GM12872 (cell line): ENCODE data around the gene CABLES1.

Experiments used
- TF ChIP-seq, protein P1 (sequence below): IDR thresholded peaks from 3 replicates; pipeline ENCODE4 v1.5.1; 2011; ENCODE audit warnings: low read depth, mild to moderate bottlenecking, low read length, moderate library complexity; ENCODE audit not compliant: insufficient read depth

Gene CABLES1

GRCh38 chr18:23198217-23198845, 63.0 kb downstream of the CABLES1 start:
- TF ChIP-seq, protein P1, sequence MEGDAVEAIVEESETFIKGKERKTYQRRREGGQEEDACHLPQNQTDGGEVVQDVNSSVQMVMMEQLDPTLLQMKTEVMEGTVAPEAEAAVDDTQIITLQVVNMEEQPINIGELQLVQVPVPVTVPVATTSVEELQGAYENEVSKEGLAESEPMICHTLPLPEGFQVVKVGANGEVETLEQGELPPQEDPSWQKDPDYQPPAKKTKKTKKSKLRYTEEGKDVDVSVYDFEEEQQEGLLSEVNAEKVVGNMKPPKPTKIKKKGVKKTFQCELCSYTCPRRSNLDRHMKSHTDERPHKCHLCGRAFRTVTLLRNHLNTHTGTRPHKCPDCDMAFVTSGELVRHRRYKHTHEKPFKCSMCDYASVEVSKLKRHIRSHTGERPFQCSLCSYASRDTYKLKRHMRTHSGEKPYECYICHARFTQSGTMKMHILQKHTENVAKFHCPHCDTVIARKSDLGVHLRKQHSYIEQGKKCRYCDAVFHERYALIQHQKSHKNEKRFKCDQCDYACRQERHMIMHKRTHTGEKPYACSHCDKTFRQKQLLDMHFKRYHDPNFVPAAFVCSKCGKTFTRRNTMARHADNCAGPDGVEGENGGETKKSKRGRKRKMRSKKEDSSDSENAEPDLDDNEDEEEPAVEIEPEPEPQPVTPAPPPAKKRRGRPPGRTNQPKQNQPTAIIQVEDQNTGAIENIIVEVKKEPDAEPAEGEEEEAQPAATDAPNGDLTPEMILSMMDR: no peak

GRCh38 chr18:23200756-23201155, 65.5 kb downstream of the CABLES1 start:
- TF ChIP-seq, protein P1: no peak

DNA sequence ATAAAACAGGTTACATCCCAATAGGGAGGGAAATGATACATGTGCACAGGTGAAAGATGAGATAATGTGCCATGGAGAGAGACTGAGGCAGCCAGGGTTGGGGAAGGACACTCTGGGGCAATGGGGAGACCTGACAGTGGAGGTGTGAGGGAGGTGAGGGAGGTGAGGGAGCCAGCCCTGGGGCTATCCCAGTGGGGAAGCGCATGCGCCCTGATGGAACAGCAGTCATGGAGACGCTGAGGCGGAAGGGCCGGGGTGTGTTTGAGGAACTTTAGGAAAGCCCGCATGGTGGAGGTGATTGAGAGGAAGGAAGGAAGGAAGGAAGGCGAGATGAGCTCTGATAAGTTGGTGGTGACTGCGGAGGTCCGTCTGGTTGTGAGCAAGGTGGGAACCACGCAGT, 66.5 kb downstream of the CABLES1 start:
- TF ChIP-seq, protein P1: no peak

- TF ChIP-seq, protein P1: no peak
Observed at GRCh38 chr18:23203891-23204432, 68.7 kb downstream of the CABLES1 start.

GRCh38 chr18:23204589-23205235, 69.4 kb downstream of the CABLES1 start:
- TF ChIP-seq, protein P1: no peak

DNA sequence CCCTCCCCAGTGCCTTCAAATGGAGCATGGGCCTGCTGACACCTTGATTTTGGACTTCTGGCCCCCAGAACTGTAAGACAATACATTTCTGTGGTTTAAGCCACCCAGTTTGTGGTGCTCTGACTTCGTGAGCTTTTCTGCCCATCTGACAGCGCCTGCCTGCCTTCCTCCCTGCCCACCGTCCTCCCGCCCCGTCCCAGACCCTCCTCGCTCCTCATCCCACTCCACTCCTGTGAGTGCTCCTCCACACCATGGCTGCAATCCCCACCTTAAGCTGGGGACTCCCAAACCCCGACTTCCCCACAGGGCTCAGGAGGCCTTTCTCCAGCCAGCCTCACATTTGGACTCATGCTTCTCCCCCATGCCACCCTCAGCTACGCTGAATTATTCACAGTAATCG, 70.7 kb downstream of the CABLES1 start:
- TF ChIP-seq, protein P1: no peak

DNA sequence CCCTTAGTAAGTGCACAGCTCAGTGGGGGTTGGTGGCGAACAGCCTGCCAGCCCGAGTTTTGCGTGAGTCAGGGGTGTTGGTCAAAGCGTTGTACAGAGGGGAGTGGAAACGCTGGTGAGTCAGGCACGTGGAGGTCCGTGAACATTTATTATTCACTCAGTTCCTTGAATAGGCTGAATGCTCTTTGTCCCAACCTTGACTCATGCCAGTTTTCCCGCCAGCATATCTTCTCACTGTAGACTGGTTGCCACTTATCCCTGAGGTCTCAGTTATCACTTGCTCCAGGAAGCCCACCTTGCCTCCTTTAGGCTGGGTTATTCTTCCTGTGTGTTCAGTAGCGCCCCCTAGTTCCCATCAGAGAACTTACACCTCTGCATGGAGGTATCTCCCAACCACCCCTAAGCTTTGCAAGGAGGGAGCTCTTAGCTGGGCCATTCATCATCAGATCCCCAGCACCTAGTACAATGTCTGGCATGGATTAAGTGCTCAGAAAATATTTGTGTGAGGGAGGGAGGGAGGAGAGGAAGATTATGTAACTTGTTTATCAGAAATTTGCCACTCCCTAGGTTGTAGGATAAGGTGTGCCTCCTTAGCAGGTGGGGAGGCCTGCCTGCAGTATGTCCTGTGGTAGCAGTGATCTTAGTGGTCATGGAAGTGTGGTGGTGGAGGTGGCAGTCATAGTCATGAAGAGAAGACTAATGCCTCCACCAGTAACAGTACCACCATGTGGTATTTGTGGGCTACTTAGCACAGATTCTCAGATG, 72.1 kb downstream of the CABLES1 start:
- TF ChIP-seq, protein P1: peak; percentile 58; the same call in 2 of the 3 replicates
